GM21529 (cell line): ENCODE measurements around the gene FAM13B.
"Not testable (repeated sequence)": the region's sequence is repeated elsewhere in the genome, so short reads cannot be mapped to it uniquely, and the experiment has no call there.

ENCODE experiments used
- ATAC-seq: cut with Tn5 transposase; IDR thresholded peaks from one replicate; pipeline ENCODE4 v1.9.1; 2021; ENCODE audit not compliant: unreplicated experiment

The FAM13B gene

DNA sequence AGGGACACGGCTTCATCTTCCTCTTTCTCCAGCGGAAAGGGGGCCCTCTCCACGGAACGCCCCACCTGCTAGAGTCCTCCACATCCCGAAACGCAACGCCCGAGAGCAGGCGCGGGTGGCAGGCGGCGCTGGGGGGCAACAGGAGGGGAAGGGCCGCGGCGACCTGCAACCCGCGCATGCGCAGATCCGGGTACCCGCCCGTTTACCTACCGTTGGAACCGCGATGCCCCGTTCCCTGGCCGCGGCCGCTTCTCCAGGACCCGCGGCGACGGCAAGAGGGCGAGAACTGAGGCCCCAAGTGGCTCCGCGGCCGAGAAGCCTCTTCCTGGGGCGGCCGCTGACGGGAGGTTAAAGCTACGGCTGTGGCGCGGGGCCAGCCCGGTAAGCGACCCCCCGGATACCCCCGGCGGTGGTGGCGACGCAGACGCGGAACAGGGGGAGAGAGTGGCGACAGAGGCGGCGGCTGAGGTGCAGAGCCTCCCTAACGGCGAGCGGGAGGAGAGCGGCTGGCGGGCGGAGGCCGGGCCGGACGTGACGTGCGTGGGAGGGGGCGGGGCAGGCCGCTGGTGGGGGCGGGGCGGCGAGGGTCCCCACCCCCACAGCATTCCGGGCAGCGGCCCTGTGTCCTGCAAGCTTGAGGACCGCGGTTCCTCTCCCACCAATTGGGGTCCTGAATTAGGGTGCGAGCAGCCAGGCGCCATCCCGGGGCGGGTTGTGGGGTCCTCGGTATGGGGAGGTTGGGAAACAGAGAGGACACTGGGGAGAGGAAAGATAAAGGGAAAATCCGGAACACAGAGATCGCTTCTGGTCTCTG lies at the start of gene FAM13B:
TSS of gene FAM13B (minus strand) at position 508 of the 814 bp plus-strand sequence. CDS start 13,968 bp downstream, outside the sequence.
- ATAC-seq, result peak; percentile 49

DNA sequence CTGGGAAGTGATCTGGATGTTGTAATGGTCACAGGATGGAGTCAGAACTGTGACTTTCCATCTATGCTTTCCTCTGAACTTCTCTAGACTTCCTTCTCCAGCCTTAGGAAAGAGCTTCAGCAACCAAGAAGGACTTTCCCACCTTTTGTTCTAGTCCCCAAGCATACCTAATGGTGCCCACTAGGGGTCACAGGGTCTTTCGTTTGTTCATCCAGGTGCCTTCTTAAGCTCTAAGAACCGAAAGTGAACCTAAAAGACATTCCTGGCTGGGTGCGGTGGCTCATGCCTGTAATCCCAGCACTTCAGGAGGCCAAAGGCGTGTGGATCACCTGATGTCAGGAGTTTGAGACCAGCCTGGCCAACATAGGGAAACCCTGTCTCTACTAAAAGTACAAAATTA lies 49.2 kb upstream of the FAM13B start:
- ATAC-seq, result no peak

- ATAC-seq, result no peak
Observed at GRCh38 chr5:138078006-138078643, 45.2 kb upstream of the FAM13B start.

DNA sequence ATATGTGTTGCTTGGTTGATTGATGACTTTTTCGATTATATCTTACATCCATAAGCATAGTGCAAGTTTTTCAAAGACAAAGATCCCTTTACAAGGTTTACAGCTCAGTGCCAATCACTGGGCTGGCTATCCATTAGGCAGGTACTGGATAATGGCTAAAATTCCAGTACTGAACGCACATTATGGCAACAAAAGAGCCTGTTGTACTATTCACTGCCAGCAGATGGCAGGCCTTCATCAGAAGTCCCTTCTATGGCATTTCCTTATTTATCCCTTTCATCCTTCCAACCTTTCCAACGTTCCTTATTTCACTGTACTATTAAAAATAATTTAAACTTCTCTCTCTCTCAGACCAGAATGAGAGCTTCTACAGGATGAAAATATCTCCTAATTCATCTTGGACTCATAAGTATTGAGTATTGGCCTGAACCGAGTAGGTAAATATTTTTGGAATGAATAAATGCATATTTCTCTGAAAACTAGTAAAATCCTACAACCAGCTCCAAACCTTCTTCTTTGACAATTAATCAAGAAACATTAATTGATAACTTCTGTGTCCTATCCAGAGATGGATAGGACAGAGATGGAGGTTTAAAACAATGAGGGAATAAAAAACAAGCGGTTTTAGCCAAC lies 44.3 kb upstream of the FAM13B start:
- peak; percentile 48 for ATAC-seq

DNA sequence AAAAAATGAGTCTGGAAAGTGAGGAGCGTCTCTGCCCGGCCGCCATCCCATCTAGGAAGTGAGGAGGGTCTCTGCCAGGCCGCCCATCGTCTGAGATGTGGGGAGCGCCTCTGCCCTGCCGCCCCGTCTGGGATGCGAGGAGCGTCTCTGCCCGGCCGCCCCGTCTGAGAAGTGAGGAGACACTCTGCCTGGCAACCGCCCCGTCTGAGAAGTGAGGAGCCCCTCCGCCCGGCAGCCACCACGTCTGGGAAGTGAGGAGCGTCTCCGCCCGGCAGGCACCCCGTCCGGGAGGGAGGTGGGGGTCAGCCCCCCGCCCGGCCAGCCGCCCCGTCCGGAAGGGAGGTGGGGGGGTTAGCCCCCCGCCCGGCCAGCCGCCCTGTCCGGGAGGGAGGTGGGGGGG lies 37.1 kb upstream of the FAM13B start:
- ATAC-seq, result not testable (repeated sequence)

GRCh38 chr5:138068742-138069600 lies 36.1 kb upstream of the FAM13B start:
- peak; percentile 70 for ATAC-seq

- no peak for ATAC-seq
Observed at GRCh38 chr5:138067945-138068344, 35.1 kb upstream of the FAM13B start.

GRCh38 chr5:138065102-138065501 lies 32.2 kb upstream of the FAM13B start:
- no peak for ATAC-seq

DNA sequence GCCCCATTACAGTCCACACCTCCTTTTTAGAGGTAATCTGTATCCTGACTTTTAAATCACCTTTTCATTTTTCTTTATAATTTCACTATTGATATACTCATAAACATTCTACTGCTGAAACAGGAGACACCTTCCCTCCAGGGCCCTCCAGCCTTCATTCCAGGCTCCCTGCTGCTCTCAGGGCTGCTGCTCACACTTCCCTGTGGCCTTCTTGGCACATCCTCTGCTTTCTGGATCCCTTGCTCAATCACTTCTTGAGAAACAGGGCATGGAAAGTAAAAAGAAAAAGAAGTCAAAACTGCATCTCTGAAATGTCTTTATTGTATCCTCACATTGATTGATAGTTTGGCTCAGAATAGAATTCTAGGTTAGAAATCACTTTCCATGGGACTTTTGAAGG lies 31.6 kb upstream of the FAM13B start:
- no peak for ATAC-seq

DNA sequence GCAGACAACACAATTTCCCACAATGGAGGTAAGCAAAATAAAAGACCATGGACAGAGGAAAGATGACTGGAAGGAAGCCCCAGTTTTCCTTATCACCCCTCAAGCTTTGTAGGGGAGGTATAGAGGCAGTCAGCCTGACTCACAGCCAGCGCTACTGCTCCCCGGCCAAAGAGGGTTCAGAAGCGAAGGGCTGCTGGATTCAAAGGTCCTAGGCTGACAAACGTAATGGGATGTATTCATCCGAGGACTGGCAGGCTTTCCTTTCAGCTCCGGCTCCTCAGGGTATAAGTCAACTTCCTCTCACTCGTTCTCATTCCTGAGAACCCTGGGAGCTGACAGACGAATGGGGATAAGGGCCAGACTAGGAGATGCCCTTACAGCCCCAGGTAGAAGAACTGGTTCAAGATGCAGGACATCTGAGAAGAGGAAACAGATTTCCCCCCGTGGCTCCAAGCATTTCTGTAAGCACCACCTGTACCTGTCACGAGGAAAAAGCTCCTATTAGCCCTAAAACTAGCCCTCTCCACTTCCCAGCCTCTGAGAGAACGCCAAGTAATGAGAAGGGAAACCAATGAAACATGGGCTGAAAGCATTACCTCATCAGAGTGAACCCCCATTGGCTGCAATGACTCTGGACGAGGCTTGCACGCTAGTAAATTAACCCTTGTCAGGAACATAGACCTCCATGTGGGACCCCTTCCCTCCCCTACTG lies 22.1 kb upstream of the FAM13B start:
- no peak for ATAC-seq

GRCh38 chr5:138054206-138054605 lies 21.3 kb upstream of the FAM13B start:
- ATAC-seq, result no peak

DNA sequence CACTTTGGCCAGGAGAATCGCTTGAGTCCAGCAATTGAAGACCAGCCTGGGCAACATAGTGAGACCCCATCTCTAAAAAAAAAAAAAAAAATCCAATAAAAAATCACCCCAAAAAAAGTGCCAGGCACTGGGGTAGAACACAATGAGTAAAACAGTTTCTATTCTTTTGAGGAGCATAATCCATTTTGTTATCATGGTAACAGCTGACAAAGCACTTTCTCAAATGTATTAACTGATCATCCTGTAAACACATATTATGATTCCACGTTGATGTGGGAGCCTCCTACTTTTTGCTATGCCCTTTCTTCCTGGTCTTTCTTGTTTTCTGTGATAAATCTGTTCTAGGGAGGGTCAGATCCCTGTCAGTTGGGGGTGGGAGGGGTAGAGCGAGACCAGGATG lies 20.7 kb upstream of the FAM13B start:
- ATAC-seq, result no peak

GRCh38 chr5:138052718-138053117 lies 19.8 kb upstream of the FAM13B start:
- ATAC-seq, result not testable (repeated sequence)

DNA sequence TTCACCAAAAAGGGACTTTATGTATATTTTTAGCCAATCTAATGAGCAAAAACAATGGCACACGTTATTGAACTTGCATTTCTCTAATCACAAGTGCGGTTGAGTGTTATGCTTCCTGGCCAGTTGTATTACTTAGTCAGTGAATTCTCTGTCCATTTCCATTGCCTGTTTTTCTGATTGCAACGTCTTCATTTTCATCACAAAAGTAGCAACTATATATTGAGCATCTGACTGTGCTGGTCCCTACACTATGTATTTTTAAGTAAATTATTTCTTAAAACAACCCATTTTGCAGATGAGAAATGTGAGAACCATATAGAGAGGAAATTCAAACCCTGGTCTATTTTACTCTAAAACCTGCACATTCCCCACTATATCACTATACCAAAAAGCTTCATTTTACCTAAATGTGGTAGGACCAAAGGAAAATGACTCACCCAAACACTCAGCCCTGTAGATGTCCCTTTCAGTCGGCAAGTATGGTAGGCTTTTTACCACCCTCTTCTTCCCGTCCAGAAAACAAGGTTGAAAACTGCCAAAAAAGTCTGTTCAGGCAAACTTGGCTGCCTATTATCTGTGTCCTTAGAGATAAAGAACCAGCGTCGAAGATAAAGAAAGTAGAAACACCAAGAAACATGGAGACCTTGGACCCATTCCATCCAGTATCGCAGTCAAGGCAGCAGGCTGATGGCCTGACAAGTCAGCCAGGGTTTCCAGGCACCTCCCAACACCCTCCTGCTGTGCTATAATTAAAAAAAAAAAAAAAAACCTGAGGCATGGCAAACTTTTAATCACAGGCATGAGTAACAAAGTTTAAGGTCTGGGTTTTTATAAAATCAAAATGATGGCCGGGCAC lies 18.8 kb upstream of the FAM13B start:
- no peak for ATAC-seq

DNA sequence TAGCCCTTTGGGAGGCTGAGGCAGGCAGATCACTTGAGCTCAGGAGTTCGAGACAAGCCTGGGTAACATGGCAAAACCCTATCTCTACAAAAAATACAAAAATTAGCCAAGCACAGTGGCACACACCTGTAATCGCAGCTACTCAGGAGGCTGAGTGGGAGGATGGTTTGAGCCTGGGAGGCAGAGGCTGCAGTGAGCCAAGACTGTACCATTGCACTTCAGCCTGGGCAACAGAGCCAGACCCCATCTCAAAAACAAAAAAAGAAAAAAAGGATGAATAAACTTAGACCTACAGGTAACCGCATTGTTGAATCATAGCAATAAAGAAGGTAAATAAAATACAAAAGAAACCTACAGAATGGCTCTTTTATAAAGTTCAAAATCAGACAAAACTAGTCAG lies 12.4 kb upstream of the FAM13B start:
- ATAC-seq, result not testable (repeated sequence)

- no peak for ATAC-seq
Observed at GRCh38 chr5:138038826-138039225, 5.9 kb upstream of the FAM13B start.

- peak; percentile 24 for ATAC-seq
Observed at GRCh38 chr5:138037907-138038633, 5.2 kb upstream of the FAM13B start.

DNA sequence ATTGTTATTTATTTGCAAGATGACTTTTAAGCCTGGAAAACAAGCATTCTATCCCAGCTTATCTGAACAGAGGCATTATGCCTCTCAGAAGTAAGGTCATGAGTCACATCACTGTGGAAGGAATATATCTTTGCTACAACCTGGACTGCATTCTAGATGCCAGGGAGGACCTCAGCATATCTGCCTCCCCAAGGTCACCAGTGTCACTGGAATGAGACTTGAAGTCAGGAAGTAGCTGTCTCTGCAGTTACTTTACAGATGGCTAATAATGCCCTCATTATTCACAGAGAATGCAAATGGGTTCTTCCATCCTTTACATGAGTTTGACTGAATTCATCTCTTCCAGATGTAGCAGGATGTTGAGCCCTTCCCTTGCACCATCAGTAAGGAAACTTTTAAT lies 4.4 kb upstream of the FAM13B start:
- no peak for ATAC-seq
